Ramos (cell line): ENCODE results near the gene SIK2.

ENCODE experiments used
- in situ Hi-C: fragments of 300-500 bp; cut with MboI; formaldehyde crosslinking; loops from one replicate; pipeline ENCODE4 v1.14.3; 2022; ENCODE audit warnings: low sequenced_read_pairs; ENCODE audit not compliant: unreplicated experiment

SIK2 gene

DNA sequence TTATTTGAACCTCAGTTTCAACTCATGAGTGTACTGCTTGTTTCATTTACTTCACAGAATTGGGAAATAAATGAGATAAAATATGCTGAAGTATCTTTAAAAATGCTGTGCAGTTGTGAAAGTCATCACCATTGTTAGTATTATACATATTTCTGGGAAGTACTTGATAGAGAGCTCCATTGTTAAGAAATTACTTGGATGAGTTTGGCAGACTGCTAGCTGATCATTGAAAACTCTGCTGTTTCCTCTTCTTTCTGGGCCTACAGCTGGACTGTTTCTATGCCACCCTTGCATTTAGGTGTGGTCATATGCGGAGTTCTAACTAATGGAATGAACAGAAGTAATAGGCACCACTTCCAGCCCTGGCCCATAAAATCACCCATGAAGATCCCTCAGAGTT lies 10.0 kb downstream of the SIK2 start:
- in situ Hi-C loops, result no loop called here

DNA sequence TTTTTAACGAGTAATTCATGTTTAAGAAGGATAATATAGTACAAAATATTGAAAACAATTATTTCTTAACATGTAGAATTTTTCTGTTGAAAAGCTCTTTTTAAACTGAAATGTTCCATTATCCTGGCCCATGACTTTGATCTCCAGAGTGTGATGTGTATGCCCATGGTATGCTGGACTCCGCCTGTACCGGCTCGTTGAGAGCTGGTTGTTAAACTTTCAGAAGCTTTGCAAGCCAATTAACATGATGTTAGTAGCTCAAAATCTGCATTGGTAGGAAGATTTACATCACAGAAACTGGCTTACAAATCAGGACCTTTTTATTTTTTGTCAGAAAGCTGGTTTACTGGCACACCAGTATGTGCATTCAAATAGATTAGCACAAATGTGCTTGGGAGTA lies 15.0 kb downstream of the SIK2 start:
- in situ Hi-C loops, result no loop called here

DNA sequence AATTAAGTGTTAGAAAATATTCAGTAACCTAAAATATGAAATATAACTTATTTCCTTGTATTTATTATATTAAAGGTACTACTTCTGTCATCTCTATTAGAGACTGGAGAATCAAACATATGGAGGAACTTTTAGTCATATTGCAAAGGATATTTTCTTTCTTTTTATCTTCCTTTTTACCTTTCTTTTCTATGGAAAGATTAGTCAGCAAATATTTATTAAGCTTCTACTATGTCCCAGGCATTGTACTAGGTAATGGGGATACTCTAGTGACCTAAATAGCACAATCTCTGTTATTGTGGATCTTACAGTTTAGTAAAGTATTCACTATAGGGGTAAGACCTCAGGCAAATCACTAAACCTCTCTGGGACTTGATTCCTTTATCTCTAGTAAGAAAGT lies 18.3 kb downstream of the SIK2 start:
- in situ Hi-C loops, result no loop called here

DNA sequence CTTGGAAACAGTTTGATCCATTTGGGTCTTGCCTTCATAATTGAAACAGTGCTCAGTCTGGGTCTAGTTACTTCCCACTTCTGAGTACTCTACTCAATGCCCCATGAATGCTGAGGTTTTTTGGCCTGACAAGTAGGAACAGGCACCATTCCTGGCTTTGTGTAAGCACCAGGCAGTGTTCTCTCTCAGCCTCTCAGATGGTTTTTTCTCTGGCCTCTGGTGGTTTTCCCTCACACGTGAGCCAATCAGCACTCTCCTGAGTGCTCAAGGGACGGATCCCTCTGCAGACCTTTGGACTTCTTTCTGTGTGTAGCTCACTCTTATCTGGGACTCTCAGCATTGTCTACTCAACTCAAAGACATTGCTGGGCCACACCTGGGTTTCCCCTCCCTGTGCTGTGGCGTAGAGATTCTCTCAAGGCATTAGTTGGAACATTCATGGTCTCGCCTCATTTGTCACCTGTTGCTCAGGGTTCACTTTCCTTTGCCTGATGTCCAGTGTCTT lies 21.3 kb downstream of the SIK2 start:
- in situ Hi-C loops, result no loop called here

DNA sequence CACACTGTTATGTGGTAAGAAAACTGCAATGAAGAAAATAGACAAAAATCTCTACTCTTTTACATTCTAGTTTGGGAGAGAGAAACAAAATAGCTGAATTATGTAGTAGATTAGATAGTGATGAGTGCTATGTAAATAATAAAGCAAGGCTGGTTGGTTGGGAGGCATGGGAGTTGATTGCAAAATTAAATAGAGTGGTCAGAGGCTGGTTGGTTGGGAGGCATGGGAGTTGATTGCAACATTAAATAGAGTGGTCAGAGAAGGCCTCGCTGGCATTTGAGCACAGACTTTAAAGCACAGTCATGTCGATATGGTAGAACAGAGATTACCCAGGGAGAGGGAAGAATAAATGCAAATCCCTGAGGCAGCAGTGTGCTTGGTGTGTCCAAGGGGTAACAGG lies 22.4 kb downstream of the SIK2 start:
- in situ Hi-C loops, result no loop called here

DNA sequence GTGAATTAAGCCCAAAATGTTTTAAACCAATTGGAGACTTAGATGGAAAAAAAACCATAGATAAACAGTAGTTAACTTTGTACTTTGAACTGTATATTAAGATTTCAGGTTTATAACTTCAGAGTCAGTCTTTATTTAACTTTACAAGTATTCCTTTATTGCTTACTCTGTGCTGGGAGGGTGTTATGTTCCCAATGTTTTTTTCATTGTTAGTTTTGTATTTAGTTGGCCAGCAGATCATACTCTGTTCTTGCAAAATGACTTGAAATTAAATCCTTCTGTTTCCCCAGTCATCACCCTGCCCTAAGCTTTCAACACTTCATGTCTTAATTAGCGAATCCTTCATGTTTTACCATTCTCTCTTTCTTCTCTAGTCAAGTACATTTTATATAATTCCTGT lies 25.3 kb downstream of the SIK2 start:
- in situ Hi-C loops, result no loop called here

DNA sequence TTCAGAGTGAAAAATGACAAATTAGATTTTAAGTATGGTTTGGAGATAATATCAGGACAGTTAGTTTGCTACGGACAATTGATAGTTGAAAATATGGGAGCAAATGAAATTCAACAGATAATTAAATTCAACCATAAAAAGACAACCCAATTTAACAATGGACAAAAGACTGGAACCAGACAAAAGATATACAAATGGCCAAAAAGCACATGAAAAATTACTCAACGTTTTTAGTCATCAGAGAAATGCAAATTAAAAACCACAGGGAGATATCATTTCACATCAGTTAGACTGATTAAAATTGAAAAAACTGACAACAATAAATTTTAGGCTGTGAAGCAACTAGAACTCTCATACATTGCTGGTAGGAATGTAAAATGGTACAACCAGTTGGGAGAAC lies 27.2 kb downstream of the SIK2 start:
- in situ Hi-C loops, result no loop called here

DNA sequence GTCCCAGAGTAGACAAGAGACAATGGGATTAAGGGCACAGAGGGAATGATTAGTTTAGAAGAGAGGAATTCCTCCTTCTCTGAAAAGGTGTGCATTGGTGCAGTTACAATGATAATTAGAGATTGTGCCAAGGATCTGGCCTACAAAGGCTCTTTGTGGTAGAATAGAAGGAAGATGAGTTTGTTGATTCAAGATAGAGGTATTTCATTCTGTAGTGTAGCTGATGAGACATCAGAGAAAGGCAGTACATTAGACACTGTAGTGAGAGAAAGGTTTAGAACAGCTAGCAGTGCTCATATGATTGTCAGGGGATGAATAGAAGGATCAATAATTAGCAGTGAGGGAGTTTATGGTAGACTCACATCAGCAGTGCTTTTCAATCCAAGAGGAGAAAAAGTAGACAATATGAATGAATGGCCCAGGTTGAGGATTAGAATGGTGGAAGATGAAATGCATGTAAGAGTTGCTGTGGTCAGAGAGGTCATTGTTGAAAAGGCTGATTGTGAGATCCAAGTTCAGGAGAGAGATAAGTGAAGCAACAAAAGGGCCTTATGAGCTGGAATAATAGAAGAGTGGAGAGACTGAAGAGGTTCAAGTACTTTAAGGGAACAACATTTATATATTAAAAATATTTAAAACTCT lies 28.9 kb downstream of the SIK2 start:
- in situ Hi-C loops, result no loop called here

DNA sequence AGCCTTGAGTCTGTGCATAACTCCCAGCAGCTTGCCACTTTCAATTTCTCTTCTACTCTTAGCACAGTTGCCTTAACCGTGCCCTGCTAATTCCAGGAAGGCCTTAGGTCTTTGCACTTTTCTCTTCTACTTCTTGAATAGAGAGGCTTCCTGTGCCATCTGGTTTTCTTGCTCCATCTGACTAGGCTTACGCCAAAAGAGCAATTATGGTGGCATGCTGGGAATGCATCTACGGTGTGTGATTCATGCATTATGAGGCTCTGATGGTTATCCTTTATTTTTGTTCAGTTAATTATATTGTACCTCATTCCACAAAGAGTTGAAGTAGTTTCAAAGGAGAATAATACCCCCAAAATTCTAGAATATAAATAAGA lies 29.4 kb downstream of the SIK2 start:
- in situ Hi-C loops, result no loop called here

DNA sequence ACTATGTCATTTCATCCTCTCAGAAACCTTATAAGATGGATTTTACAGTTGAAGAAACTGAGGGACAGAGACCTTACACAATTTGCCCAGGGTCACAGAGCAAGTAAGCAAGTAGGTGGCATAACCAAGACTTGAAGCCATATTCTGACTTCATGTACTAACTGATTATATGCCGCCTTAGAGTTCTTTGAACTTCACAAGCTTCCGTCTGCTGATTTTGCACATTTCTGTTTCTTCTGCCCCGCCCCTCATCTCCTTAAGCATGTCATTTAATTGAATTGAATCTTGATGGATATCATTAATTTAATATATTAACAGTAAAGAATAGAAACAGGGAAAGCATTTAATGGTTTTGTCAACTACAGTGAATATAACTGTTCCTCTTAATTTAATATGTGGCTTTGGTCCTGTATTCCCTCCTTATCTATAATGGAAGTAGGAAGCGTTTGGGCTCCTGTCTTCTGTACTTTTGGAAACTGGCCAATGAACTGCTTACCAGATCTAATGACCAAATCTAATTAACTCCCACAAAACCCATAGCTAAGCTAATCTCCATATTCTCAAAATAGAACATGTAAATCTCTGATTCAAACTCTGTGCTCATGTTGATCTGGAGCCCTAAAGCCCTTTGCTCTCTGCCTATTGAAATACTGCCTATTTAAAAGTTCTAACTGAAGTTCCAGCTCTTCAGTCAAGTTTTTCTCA lies 30.4 kb downstream of the SIK2 start:
- in situ Hi-C loops, result no loop called here

DNA sequence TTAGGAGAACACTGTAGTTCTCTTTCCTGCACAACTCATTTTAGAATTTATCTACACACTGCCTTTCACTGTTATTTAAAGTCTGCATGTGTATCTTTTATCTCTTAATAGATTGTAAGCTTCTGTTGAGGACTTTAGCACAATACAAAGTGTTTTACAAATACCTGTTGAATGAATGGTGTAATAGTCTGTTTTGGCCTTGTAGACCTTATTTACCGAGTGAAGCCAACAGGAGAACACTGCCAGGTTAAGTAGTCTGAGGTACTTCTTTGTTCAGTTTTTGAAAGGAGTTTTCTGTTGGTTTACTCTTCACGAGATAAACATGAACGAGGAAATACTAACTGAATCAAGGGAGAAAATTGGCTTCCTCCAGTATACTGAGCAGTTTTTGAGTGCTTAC lies 31.0 kb downstream of the SIK2 start:
- in situ Hi-C loops, result no loop called here

DNA sequence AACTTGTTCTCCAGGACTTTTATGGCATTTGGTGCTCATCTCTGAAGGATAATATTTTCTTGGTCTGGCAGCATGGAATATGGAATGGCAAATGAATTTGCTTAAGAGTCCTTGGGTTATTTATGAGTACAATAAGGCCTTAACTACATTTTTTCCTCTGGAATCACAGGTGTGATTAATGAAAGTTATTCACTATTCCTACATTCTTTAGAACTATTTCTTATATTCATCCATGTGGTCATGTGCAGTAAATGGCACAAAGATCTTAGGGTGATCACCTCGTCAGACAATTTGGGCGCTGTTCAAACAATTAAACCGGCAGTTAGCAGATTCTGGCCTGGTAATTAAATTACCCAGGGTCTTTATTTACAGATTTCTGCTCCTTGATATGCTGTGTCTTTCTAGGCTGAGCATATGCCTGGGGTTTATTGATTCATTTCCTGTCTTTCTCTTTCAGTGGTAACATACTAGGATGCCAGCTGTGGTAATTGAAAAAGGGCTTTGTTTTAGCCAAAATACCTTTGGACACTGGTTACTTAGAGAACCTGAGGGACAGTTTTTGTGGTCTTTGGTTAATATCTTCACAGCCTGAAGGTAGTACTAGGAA lies 31.6 kb downstream of the SIK2 start:
- in situ Hi-C loops, result no loop called here

DNA sequence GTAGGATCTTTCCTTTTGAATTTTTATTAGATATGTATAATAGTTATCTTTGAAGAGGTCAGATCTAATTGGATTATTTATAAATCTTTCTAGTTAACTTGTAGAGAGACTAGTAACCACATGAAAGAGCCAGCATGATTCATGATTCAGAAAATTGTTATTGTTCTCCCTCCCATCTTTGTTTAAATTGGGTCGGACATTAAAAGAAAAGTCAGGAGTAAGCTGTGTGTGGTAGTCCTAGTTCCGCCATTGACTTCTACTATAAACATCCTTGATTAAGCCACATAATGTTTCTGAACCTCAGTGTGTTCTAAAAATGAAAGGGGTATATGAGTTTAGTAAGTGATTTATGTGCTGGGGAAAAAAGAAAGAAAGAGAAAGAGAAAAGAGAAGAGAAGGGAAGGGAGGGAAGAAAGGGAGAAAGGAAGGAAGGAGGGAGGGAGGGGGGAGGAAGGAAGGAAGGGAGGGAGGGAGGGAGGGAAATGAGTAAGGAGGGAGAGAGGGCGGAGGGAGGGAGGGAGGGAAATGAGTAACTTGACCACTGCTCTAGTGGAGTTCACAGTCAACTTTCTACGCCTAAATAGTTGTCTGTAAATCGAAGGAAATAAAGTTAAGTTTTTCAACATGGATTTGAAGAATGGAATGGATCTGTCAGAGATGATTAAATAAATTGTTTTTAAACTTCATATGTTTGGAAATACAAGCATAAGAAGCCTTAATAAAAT lies 32.9 kb downstream of the SIK2 start:
- in situ Hi-C loops, result no loop called here

DNA sequence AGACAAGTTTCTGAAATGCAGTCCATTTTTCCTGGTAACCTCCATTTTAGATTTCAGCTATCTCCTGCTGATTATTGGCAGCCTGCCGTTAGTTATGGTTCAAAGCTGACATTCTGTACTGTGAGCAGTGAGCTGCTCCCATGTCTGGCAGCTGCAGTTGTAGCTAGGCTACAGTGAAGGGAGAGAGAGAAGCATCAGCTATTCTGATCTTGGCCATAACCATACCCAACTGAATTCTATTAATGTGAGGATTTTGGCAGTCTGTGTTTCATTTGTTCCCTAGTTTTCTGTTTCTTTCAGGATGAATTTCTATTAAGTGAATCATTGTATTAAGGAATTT lies 33.4 kb downstream of the SIK2 start:
- in situ Hi-C loops, result no loop called here

DNA sequence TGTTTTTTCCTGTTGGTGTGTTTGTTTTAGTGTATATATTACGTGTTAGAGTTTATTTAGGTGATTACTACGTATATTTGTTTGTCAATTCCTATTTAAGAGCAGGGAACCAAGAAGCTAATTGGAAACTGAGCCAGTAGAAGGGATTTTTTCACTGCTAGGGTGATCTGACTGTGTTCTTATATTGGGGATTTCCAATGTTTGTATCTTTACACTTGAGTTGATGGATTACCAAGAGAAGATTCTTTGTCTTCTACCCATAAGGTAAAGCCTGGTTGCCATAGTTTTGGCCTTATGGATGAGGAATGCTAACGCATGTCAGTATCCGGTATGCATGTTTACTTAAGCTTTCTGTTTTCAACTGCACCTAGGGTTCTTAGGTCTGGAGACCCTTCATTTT lies 35.6 kb downstream of the SIK2 start:
- in situ Hi-C loops, result no loop called here

DNA sequence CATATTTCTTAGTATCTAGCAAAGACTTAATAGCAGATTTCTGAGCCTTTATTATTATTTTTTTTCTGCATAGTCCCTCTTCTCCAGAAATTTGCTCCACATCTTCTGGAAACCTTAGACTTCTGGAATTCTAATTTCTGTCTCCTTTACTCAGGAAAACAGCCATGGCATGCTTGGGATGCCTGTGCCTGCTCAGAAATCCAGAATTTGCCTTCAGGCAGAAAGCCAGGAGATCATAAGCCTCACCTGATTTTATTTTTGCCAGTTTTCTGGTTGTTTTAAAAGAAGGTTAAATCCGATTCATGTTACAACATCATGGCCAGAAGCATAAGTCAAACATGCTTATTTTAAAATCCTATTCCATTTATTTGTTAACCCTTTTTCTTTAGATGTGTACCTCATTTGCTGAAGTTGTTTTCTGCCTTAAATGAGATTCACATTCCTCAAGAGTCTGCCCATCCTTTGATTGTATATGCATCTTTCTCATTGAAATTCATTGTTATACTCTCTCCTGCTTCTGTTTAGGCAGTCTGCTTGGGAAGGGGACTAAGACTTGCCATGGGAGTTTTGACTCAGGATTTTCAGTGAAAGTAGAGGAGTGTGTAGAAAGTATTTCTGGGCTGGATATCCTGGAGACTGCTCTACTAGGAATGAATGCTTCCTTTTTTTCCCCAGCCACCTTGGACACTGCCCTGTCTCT lies 37.1 kb downstream of the SIK2 start:
- in situ Hi-C loops, result no loop called here

DNA sequence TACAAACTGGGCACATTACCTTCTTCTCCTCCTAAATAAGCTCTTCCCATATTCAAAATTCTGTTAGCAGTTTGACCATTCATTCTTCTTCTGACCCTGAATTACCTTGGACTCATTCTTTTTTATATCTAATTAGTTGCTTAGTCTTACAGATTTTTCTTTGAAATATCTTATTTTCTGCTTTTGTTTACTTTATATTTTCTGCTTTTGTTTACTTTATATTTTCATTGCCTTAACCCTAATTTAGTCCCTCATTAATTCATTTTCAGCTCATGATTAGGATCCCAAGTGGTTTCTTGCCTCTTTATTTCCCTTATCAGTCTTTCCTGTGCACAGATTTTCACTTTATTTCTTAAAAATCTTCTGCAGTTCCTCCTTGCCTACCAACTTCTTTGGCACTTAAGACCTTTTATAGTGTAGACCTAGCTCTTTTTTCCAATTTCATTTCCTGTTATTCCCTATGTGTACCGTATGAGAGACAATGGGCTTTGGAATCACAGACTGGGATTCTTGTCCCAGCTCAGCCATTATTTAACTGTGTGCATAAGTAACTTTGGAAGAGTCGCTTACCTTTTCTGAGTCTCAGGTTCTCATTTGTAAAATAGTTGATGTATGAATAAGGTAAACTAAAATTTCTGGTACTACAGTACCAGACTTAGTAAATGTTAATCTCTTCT lies 39.2 kb downstream of the SIK2 start:
- in situ Hi-C loops, result no loop called here

DNA sequence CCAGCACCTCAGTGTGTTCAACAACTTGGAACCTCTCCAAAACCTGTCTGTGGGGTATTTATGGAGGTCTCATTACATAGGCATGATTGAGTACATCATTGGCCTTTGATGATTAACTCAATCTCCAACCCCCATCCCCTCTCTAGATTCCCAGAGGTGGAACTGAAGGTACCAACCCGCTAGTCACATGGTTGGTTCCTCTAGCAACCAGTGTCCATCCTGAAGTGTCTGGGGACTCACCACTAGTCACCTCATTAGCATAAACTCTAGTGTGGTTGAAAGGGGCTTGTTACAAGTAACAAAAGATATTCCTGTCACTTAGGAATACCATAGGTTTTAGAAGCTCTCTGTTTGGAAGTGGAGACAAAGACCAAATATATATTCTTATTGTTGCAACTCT lies 40.3 kb downstream of the SIK2 start:
- in situ Hi-C loops, result no loop called here

DNA sequence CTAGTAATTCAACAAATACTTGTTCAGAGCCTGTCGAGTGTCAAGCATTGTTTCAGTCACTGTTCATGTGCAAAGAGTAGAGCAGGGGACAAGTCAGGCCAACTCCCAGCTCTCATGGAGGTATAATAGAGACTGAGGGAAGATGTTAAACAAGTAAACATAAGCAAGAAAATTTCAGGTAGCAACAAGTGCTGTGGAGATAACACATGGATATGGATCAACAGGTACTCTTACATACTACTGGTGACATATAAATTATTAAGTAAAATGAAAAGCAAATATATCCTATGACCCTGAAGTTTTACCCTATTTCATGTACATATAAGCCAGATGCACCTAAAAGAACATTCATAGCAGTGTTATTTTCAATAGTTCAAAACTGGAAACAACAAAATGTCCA lies 42.7 kb downstream of the SIK2 start:
- in situ Hi-C loops, result no loop called here

DNA sequence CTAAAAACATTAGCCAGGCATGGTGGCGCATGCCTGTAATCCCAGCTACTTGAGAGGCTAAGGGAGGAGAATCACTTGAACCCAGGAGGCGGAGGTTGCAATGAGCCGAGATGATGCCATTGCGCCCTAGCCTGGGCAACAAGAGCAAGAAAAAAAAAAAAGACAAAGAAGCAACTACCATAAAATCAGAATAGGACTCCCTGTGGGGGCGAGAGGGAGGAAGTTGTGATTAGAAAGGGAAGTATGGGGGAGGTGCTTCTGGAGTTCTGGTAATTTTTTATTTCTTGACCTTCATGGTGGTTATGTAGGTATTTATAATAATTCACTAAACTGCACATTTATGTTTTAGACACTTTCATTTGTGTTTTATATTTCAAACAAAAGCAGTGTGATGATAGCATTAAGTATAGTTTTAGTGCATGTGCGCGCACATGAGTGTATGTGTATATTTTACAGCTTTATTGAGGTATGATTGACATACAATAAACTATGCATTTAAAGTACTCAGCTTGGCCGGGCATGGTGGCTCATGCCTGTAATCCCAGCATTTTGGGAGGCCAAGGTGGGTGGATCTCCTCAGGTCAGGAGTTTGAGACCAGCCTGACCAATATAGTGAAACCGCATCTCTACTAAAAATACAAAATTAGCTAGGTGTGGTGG lies 43.5 kb downstream of the SIK2 start:
- in situ Hi-C loops, result no loop called here
